ENCODE results near the gene EDDM13.

DNA sequence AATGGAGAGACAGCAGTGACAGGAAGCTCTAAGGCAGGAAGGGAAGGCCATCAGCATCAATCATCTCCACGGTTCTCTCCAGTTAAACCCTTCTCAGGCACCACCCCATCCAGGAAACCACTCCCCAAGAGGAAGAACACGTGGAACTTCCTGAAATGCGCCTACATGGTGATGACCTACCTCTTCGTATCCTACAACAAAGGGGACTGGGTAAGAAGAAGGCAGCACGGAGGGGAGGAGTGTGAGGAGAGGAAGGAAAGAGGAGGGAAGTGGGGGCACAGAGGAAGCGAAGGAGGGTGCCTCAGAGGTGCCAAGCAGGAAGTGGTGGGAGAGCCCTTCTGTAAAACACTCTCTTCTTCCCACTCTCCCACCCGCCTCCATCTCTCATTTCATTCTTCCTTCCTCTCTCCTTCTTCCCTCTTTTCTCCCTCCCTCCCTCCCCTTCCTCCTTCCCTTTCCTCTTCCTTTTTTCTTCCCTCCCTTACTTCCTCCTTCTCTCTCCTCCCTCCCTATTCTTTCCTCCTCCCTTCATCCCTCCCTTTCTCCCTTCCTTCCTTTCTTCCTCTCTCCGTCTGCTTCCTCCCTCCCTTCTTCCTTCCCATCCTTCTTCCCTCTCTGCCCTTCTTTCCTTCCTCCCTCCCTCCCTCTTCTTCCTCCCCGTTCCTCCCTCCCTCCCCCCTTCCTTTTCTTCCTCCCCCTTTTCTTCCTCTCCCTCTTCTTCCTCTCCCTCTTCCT is 29.5 kb downstream of the EDDM13 start:
- TF ChIP-seq CTCF (conservative IDR thresholded peaks at IDR 0.05; ENCODE audit: low read length) (no peak), EZH2phosphoT487 (IDR thresholded peaks at IDR 0.05; ENCODE audit: borderline replicate concordance) (no peak)
